Measurements from ENCODE around the gene PRKCA.

- TF ChIP-seq E2F1 (CRISPR knock-in tag; IDR thresholded peaks at IDR 0.05) (no peak), SP1 (CRISPR knock-in tag; conservative IDR thresholded peaks at IDR 0.05) (no peak), GABPB1 (CRISPR knock-in tag; IDR thresholded peaks at IDR 0.05) (no peak)
- TF ChIP-seq, protein P1, sequence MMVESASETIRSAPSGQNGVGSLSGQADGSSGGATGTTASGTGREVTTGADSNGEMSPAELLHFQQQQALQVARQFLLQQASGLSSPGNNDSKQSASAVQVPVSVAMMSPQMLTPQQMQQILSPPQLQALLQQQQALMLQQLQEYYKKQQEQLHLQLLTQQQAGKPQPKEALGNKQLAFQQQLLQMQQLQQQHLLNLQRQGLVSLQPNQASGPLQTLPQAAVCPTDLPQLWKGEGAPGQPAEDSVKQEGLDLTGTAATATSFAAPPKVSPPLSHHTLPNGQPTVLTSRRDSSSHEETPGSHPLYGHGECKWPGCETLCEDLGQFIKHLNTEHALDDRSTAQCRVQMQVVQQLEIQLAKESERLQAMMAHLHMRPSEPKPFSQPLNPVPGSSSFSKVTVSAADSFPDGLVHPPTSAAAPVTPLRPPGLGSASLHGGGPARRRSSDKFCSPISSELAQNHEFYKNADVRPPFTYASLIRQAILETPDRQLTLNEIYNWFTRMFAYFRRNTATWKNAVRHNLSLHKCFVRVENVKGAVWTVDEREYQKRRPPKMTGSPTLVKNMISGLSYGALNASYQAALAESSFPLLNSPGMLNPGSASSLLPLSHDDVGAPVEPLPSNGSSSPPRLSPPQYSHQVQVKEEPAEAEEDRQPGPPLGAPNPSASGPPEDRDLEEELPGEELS (CRISPR knock-in tag; IDR thresholded peaks at IDR 0.05), result no peak
- TF ChIP-seq, protein P2, sequence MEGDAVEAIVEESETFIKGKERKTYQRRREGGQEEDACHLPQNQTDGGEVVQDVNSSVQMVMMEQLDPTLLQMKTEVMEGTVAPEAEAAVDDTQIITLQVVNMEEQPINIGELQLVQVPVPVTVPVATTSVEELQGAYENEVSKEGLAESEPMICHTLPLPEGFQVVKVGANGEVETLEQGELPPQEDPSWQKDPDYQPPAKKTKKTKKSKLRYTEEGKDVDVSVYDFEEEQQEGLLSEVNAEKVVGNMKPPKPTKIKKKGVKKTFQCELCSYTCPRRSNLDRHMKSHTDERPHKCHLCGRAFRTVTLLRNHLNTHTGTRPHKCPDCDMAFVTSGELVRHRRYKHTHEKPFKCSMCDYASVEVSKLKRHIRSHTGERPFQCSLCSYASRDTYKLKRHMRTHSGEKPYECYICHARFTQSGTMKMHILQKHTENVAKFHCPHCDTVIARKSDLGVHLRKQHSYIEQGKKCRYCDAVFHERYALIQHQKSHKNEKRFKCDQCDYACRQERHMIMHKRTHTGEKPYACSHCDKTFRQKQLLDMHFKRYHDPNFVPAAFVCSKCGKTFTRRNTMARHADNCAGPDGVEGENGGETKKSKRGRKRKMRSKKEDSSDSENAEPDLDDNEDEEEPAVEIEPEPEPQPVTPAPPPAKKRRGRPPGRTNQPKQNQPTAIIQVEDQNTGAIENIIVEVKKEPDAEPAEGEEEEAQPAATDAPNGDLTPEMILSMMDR (IDR thresholded peaks at IDR 0.05), result no peak
Observed at GRCh38 chr17:66369830-66370229, 67.4 kb downstream of the PRKCA start.

Measured in WTC11 (cell line).